Kasumi-1 (cell line): ENCODE results near the gene HIP1.
"Not testable (repeated sequence)": the region's sequence is repeated elsewhere in the genome, so short reads cannot be mapped to it uniquely, and the experiment has no call there.

Experiments
- DNase-seq, 2 experiments: peaks; one replicate each; lab custom pipeline; 2025; lab: John Stamatoyannopoulos, UW

HIP1 gene

DNA sequence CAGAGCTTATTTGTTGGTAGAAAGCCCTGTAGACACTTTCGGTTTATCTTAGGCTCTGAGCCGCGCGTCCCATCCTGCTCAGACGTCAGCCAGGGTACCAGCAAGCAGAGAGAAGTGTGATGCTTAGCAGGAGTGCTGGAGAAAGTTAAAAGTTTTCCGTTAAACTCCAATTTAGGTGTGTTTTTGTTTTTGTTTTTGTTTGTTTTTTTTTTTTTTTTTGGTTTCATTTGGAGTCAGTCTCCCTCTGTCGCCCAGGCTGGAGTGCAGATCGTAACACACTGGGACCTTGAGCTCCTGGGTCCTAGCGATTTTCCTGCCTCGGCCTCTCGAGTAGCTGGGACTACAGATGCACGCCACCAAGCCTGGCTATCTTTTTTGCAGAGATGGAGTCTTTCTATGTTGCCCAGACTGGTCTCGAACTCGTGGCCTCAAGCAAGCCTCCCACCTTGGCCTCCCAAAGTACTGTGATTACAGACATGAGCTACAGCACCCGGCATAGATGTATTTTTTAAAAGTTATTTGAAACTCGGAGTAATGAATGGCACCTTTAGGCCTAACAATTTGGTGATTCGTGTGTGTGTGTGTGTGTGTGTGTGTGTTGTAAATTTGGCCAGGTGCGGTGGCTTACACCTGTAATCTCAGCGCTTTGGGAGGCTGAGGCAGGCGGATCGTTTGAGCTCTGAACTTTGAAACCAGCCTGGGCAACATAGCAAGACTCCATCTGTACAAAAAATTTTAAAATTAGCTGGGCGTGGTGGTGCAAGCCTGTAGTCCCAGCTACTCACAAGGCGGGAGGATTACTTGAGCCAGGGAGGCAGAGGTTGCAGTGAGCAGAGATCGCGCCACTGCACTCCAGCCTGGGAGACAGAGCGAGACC is 1.3 kb upstream of the HIP1 start:
- DNase-seq, result no peak

DNA sequence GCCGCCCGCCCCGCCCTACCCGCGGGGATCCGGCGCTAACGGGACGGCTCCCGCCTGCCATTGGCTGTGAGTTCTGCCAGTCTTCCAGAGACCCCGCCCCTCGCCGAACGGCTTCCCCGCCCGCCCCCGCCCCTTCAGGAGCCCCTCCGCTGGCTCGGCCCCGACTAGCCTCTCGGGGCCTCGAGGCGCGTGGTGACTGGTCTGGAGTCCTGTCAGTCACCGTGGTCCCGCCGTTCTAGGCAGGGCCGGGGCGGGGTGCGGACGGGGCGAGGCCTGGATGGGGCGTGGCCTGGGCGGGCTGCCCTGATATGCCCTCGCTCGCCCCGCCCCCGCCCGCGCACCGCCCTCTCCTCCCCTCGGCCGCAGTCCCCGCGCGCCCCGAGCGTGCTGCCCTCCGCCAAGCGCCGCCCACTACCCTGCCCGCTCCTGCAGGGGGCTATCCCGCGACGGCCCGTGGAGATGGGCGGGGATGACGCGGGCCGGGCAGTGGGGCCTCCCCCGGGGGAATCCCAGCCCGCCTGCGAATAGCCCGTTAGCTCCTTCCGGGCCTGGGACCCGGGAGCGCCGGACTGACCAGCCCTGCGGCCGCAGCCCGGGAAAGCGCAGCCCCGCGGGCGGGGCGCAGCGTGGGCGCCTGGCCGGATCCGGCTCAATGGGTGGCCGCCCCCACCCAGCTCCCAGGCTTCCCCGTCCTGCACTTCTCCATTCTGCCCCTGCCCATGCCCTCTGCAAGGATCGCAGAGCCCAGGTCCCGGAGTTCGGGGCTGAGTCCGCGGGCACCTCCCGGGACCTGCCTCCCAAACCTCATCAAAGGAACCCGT is 444 bp upstream of the HIP1 start:
- DNase-seq, result peak; percentile 94

DNA sequence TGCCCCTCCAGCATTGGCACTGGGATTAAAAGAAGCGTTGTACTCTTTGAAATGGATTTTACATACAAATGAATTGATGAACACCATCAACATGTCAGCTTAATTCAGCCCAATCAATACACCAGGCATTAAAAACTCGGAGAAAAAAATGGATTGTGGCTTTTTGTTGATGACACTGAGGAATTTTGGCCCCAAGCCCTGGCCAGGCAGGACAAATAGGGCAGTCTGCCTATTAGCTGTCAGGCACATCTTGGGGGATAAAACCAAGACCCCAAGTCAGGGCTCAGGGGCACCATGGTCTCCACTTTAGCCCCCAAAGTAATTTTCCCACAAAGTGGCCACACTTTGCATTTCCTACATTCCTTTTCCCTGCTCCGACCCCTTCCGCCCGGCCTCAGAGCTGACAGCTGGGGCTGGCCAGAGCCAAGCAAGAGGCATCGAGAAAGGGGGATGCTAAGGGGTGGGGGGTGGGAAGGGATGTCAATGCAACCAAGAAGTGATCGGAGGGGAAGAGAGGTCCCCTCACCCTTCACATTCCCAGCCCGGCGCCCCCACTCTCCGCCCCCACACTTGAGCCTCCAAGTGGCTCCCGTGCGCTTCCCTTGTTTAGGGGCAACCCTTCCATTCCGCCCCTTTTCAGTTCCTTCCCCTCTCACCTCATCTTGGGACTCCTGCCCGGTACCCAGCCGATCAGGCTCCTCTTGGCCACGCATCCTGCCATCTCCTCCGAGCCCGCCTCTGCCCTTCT is 711 bp downstream of the HIP1 start:
- peak; percentile 10 to 21 for DNase-seq

DNA sequence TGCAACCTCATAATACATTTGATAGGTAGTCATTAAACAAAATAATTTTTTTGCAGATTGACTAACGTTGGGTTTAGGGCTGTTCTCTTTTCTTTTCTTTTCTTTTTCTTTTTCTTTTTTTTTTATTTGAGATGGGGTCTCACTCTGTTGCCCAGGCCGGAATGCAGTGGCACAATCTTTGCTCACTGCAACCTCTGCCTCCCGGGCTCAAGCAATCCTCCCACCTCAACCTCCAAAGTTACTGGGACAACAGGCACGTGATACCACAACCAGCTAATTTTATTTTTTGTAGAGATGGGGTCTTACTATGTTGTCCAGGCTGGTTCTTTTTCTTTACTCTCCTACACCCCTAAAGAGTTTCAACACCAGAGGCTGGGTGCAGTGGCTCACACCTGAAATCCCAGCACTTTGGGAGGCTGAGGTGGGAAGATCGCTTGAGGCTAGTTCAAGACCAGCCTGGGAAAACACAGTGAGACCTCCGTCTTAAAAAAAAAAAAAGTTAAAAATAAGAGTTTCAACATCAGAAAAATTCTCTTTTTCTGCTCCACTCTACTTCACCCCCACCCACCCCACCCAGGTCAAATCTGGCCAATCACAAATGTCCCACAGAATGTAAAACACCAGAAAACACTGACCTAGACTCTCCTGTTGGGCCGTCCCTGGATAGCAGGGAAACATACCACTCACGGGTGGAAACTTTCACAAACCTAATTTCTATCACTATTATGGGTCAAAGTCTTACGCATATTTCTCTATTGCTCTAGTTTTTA is 3.0 kb downstream of the HIP1 start:
- DNase-seq, result no peak

DNA sequence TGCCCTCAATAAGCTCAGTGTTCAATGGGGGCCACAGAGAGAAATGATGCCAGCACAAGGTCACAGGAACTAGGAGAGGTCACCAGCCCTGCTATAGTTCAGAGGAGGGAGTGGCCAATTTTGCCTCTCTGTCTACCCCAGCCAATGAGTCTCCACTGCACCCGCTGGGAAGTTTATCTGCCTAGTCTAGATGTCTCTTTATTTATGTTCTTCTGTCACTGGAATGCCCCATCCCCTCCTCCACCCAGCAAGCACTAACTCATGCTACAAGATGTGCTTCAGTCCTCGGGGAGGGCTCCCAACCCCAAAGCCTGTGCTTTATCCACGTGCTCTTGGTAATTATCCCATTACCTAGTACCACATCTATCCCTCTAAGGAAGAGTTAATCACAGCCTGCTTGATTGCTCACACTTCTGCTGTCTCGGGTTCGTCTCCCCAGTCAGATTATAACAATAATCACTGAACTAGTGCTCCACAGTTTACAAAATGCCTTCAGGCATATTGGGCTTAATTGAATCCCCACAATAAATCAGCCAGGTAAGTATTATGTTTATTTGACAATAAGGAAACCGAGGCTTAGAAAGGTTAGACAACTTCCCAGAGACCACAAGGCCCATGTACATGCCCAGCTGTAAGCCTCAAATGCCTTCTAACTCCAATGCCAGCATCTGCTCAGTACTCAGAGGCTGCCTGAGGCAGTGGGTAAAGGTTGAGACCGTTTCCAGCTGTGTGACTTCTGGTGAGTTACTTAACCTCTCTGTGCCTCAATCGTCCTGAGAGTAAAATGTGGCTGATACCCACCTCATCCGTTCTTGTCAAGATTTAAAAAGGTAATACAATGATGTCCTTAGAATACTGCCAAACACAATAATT is 3.9 kb downstream of the HIP1 start:
- no peak for DNase-seq

DNA sequence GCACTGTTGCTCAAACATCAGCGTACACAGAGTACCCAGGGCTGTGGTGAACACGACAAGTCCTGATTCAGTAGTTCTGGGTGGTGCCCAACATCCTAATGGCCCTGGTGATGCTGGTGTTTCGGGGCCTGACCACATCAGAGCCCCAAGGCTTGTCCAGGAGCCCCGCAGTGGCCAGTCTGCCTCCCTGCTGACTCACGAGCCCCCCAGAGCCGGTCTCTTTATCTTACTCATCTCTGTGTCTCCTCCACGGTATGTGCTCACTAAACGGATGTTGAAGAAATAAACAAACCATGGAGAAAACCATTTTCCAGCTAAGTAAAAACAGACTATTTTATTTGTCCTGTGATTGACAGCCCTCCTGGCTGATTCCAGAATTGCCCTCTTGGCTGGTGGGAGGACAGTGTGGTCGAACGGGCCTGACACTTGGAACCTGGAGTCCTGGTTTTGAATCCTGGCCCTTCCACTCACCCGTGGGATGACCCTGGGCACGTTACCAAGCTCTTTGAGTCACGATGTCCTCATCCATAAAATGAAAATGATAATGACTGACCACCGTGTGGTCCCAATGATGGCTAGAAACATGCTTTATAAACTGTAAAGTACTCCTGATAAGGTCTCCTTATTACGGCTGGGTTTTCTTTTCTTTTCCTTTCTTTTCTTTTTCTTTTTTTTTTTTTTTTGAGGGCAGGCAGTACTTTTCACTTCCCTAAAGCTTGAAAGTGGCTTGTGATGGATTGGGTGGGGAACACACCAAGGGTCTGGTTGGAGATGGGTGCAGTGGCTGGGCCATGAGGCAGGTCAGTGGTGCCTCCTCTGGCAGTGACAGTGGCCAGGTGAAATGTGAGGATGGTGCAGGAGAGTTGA is 5.7 kb downstream of the HIP1 start:
- no peak for DNase-seq

DNA sequence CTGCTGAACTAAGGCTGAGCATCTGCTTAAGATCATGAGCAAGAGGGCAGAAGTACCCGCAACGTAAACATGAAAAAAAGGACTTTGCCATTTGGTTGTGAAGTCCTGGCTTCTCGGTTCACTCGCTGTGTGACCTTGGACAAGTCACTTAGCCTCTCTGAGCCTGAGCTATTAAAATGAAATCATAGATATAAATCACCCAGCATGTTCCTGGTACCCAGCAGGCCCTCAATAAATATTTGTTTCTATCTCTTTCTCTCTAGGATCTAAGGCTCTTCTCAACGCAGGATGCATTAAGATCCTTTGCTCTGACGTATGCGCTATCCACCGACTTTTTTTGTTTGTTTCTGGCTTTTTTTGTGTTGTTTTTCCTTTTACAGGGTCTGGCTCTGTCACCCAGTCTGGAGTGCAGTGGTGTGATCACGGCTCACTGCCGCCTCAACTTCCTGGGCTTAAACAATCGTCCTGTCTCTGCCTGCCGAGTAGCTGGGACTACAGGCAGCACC is 6.7 kb downstream of the HIP1 start:
- DNase-seq, result no peak

DNA sequence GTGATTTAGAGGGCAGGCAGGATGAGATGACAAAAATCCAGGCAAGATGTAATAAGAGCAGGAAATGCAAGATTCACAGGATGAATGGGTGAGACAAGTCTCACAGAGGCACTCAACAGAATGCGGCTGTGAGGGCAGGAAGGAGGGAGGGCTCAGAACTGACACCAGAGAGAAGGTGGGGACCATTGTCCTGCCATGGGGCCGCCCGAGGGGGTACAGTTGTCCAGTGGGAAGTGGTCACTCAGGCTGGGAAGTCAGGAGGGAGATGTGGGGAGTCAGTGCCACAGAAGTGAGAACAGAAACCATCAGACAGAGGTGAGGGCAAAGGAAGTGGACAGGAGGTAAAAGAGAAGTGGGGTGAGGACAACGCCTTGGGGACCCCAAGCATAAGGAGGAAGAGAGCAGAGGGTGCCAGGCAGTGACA is 8.9 kb downstream of the HIP1 start:
- DNase-seq, result no peak

DNA sequence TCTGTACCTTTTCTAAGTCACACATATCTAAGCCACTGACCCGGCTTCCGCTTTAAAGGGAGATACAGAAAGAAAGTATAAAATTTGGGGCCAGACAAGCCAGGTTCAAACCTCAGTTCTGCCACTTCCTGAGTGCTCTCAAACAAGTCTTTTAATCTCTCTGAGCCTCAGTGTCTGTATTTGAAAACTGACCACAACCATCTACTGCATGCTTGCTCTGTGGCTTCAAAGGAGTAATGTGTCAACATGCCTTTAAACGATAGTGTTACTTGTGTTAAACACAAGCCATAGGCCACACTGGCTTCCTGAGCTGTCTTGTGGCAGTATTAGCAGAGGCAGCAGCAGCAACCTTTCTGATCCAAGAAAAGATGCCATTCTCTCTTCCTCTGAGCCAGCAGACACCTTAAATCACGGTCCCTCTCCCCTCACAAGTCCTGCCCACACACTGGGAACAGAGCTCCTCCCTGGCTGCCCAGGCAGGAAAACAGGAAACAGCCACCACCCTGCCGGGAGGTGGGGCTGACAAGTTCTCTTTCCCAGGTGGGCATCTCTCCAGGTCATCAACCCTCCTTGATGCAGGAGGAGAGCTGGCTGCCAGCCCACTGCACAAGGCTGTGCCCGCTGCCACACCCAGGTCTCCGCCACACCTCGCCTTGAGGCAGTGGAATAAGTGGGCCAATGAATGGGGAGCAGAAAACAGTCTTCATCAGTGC is 10.7 kb downstream of the HIP1 start:
- no peak for DNase-seq

DNA sequence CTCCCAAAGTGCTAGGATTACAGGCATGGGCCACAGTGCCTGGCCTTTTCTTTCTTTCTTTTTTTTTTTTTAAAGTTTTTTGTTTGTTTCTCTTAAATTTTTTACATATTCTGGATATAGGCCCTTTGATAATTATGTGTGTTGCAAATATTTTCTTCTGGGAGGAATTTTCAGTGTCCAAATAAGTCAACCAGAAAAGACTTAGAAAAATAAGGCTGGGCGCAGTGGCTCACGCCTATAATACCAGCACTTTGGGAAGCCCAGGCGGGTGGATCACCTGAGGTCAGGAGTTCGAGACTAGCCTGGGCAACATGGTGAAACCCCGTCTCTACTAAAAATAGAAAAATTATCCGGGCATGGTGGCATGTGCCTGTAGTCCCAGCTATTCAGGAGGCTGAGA is 11.4 kb downstream of the HIP1 start:
- DNase-seq, result not testable (repeated sequence)

DNA sequence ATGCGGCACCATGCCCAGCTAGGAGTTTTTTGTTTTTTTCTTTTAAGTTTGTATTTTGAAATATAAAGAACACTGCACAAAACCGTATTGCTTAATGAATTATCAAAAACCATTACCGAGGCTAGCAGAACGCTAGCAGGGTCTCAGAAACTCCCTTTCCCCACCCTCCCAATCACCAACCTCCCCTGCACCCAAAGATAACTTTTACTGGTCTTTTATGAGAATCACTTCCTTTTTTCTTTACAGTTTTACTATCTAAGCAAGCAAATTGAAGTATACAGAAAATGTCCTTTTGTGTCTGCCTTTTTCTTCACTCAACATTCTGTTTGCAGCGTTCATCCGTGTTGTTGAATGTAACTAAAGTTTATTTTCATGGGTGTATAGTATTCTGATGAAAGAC is 13.4 kb downstream of the HIP1 start:
- peak; percentile 6 to 12 for DNase-seq

DNA sequence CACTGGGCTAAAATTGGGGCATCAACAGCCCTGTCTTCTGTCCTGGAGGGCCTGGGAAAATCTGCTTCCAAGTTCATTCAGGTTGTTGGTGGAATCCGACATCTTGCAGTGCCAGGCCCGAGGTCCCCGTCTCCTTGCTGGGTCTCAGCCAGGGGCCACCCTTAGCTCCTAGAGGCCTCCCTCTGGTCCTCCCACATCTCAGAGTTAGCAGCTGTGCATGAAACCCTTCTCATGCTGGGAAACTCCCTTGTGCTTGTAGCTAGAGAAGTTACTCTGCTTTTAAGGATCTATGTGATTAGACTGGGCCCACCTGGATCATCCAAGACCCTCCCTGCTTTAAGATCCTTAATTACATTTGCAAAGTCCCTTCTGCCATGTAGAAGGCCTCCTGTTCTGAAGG is 15.3 kb downstream of the HIP1 start:
- DNase-seq, result no peak

DNA sequence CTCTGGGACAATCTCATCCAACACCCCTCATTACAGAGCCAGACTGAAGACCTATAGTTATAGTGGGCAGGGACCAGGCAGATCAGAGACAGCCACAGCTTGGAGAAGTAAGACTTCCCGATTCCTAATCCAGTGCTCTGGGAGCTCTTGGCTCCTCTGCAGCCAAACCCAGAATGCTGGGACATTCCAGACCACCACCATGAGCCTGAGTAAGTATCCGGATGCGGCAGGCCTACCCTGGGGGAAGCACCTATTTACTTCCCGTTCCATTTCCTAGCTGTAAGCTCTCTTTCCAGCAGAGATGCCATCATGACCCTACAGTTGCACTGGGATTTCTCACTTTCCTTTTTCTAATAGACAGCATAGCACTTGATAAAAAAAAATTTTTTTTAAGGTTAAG is 16.4 kb downstream of the HIP1 start:
- DNase-seq, result no peak

DNA sequence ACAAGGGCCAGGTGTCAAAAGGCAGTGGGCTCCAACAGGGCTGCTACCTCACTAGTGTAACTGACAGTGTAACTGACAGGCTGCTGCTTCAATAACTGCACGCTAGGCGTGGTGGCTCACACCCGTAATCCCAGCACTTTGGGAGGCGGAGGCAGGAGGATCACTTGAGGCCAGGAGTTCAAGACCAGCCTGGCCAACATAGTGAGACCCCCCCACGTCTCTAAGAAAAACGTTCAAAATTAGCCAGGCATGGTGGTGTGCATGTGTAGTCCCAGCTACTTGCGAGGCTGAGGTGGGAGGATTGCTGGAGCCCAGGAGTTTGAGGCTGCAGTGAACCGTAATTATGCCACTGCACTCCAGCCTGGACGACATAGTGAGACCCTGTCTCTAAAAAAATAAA is 16.8 kb downstream of the HIP1 start:
- DNase-seq, result not testable (repeated sequence)

DNA sequence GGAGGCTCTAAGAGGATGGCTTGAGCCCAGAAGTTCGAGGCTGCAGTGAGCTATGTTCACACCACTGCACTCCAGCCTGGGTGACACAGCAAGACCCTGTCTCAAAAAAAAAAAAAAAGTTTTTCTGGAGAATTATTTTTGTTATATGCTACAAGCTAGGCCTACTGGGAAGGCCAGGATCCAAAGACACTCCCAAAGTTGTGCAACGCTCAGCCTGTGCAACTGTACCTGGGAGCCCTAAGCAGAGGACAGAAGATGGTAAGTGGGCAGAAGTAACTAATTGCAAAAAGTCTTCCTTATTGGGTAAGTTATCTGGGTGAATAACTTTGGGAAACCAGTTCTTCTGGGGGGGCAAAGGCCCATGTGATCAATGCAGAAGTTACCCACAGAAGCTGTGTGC is 17.3 kb downstream of the HIP1 start:
- no peak for DNase-seq

DNA sequence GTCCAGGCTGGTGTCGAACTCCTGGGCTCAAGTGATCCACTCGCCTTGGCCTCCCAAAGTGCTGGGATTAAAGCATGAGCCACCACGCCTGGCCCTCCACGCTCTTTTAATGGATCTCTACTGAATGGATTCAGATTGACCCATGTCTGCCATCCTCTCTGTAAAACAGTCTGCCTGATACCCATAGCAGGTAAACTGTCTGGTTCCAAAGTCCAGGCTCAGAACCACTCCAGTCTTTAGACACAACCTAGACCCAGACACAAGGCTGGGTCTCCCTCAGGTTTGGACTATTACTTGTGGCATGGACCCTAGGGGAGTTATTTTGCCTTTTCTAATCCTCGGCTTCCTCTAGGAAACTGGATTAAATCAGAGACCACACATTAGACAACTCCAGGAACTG is 19.1 kb downstream of the HIP1 start:
- no peak for DNase-seq

DNA sequence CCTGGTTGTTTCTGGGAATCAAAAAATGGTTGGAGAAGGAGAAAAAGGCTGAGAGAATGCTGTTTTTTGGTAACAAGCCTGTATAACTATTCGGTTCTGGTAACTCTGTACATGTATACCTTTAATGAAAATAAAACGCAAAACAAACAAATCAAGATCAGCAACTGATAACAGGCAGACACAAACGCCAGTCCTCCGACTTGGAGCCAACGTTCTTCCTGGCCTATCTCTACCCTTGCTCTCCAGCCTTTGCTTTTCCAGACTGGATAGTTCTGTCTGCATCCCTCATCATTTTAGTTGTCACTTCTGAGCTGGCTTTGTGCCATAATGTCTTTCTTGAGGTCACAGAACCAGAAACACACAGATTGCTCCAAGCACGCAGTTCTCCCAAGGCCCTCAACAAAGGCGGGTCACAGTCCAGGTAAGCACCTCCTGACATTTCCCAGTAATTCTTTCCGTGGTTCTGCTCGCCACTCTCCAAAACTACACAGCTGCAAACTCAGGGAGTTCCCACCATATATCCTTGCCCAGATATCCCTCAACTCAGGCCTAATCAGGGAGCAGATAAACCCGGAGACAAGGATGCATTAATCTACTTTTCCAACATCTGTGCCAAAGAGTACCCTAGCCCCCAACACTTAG is 20.2 kb downstream of the HIP1 start:
- DNase-seq, result no peak

DNA sequence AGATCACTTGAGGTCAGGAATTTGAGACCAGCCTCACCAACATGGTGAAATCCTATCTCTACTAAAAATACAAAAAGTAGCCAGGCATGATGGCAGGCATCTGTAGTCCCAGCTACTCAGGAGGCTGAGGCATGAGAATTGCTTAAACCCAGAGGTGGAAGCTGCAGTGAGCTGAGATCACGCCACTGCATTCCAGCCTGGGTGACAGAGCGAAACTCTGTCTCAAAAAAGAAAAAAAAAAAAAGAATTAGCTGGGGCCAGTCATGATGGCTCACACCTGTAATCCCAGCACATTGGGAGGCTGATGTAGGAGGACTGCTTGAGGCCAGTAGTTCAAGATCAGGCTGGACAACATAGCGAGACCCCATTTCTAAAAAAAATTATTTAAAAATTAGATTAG is 21.0 kb downstream of the HIP1 start:
- DNase-seq, result not testable (repeated sequence)
